ENCODE results near the gene FZD7. TPM values are rescaled to one million over a fixed set of nuclear protein-coding genes. Genes with fewer than 3 reads are reported as not detected.

Gene FZD7
- total RNA-seq (28.3 and 31.2 TPM in 2 replicates), polyA plus RNA-seq (13.4 and 15.4 TPM in 2 replicates)

- Histone ChIP-seq H3K79me2 (peaks cover 41% of the 10 kb centered on the region), H2AFZ (peak within 1 kb of the TSS; percentile 79), H3K4me1 (ENCODE audit: insufficient read depth) (peaks cover 3% of the 10 kb centered on the region), H3K9me2 (replicated peaks; ENCODE audit: insufficient read depth) (no peaks in the 10 kb centered on the region), H4K20me1 (ENCODE audit: insufficient read depth, poor library complexity, severe bottlenecking) (peaks cover 29% of the 10 kb centered on the region), H3K4me3 (peak within 1 kb of the TSS; percentile 89), H3K27ac (peak within 1 kb of the TSS; percentile 99), H3K27me3 (no peaks in the 10 kb centered on the region), H3K9me3 (ENCODE audit: low read depth) (no peaks in the 10 kb centered on the region), H3K4me2 (peak within 1 kb of the TSS; percentile 89), H3K36me3 (replicated peaks; ENCODE audit: insufficient read depth, low read depth) (no peaks in the 10 kb centered on the region)
- TF ChIP-seq EZH2phosphoT487 (IDR thresholded peaks at IDR 0.05; ENCODE audit: low read depth, severe bottlenecking, unreplicated experiment), result no peak
- TF ChIP-seq CTCF (IDR thresholded peaks at IDR 0.05; ENCODE audit: poor library complexity), result peak; percentile 29
- peak; percentile 96 for DNase-seq (ENCODE audit: low spot score)
- 1% methylated on average over 57 of the region's 109 CpGs for WGBS (ENCODE audit: low lambda C conversion rate, missing lambda C conversion rate)
Measured at GRCh38 chr2:202033317-202034248, at the start of gene FZD7. Gene FZD7, plus strand, starts transcription at chr2:202033855. Its CDS starts 793 bp downstream, at chr2:202034648.

GRCh38 chr2:201984333-201984732 lies 49.3 kb upstream of the FZD7 start:
- WGBS (ENCODE audit: low lambda C conversion rate, missing lambda C conversion rate), result 96% methylated on average over 3 of the region's 3 CpGs
- H3K9me2 ChIP-seq (replicated peaks; ENCODE audit: insufficient read depth), result no peaks in the 10 kb centered on the region
- H3K4me2 ChIP-seq, result no peak overlapping the region
- H3K4me1 ChIP-seq (ENCODE audit: insufficient read depth), result peaks cover 3% of the 10 kb centered on the region
- H3K27me3 ChIP-seq, result no peaks in the 10 kb centered on the region
- no peak overlapping the region for H3K27ac ChIP-seq
- no peaks in the 10 kb centered on the region for H3K36me3 ChIP-seq (replicated peaks; ENCODE audit: insufficient read depth, low read depth)
- no peaks in the 10 kb centered on the region for H4K20me1 ChIP-seq (ENCODE audit: insufficient read depth, poor library complexity, severe bottlenecking)
- no peaks in the 10 kb centered on the region for H3K9me3 ChIP-seq (ENCODE audit: low read depth)
- TF ChIP-seq EZH2 (IDR thresholded peaks at IDR 0.05; ENCODE audit: borderline replicate concordance), result no peak
- no peak for TF ChIP-seq EZH2phosphoT487 (IDR thresholded peaks at IDR 0.05; ENCODE audit: low read depth, severe bottlenecking, unreplicated experiment)
- TF ChIP-seq CTCF (IDR thresholded peaks at IDR 0.05; ENCODE audit: poor library complexity), result no peak
- DNase-seq (ENCODE audit: low spot score), result no peak
- no peaks in the 10 kb centered on the region for H3K79me2 ChIP-seq
- H3K4me3 ChIP-seq, result no peak overlapping the region
- no peak overlapping the region for H2AFZ ChIP-seq

- H3K79me2 ChIP-seq, result no peaks in the 10 kb centered on the region
- no peaks in the 10 kb centered on the region for H3K9me2 ChIP-seq (replicated peaks; ENCODE audit: insufficient read depth)
- H3K27me3 ChIP-seq, result no peaks in the 10 kb centered on the region
- no peak overlapping the region for H3K4me2 ChIP-seq
- H3K4me3 ChIP-seq, result no peak overlapping the region
- H3K36me3 ChIP-seq (replicated peaks; ENCODE audit: insufficient read depth, low read depth), result no peaks in the 10 kb centered on the region
- no peak for DNase-seq (ENCODE audit: low spot score)
- TF ChIP-seq EZH2phosphoT487 (IDR thresholded peaks at IDR 0.05; ENCODE audit: low read depth, severe bottlenecking, unreplicated experiment) (no peak), EZH2 (IDR thresholded peaks at IDR 0.05; ENCODE audit: borderline replicate concordance) (no peak), CTCF (IDR thresholded peaks at IDR 0.05; ENCODE audit: poor library complexity) (no peak)
- H4K20me1 ChIP-seq (ENCODE audit: insufficient read depth, poor library complexity, severe bottlenecking), result no peaks in the 10 kb centered on the region
- no peak overlapping the region for H2AFZ ChIP-seq
- H3K9me3 ChIP-seq (ENCODE audit: low read depth), result no peaks in the 10 kb centered on the region
- WGBS (ENCODE audit: low lambda C conversion rate, missing lambda C conversion rate), result 86% methylated on average over 12 of the region's 12 CpGs
- peaks cover 3% of the 10 kb centered on the region for H3K4me1 ChIP-seq (ENCODE audit: insufficient read depth)
- H3K27ac ChIP-seq, result peak overlapping the region; percentile 51
Measured at GRCh38 chr2:201984800-201985525, 48.7 kb upstream of the FZD7 start.
